Panc1 (cell line): Measurements from ENCODE around the gene NCR3LG1. TPM values are rescaled to one million over a fixed set of nuclear protein-coding genes. Genes with fewer than 3 reads are reported as not detected.

ENCODE experiments used
- ATAC-seq: fragments of 200-7000 bp; cut with Tn5 transposase; 2 replicates; pipeline ENCODE4 v1.9.1; 2020; ENCODE audit warnings: mild to moderate bottlenecking, moderate library complexity
- BruUV-seq: library from RNA; stranded (reverse); fragments of 400-500 nt; replicated peaks from 2 replicates; lab custom pipeline; 2021; lab: Mats Ljungman, UMichigan
- CTCF ChIA-PET: fragments of 300-600 bp; sonication (Branson Sonifier 250); formaldehyde crosslinking; loops from one replicate; lab custom pipeline; 2022; ENCODE audit warnings: antibody characterized with exemption; lab: Charles Lee
- POLR2A ChIA-PET: fragments of 300-600 bp; sonication (Branson Sonifier 250); formaldehyde crosslinking; loops from one replicate; lab custom pipeline; 2022; ENCODE audit warnings: antibody characterized with exemption; lab: Charles Lee
- DNase-seq: peaks from one replicate; pipeline ENCODE4 v3.0.0-alpha.2; 2010; ENCODE audit warnings: low read depth, low spot score
- H3K27ac ChIP-seq: 2 replicates; pipeline ENCODE4 v1.5.1; 2011; ENCODE audit warnings: mild to moderate bottlenecking, low read length, inconsistent platforms
- H3K27me3 ChIP-seq: fragments of 200-500 bp; sonication (Bioruptor generic); 2 replicates; pipeline ENCODE4 v1.6.0; 2014; ENCODE audit warnings: low read length, inconsistent platforms; ENCODE audit not compliant: control insufficient read depth, insufficient read depth
- H3K36me3 ChIP-seq: fragments of 200-500 bp; sonication (Bioruptor generic); 2 replicates; pipeline ENCODE4 v1.5.1; 2014; ENCODE audit warnings: inconsistent platforms, mild to moderate bottlenecking, low read length, moderate library complexity; ENCODE audit not compliant: control insufficient read depth, insufficient read depth
- H3K4me1 ChIP-seq: 2 replicates; pipeline ENCODE4 v1.5.1; 2011; ENCODE audit warnings: inconsistent platforms, mild to moderate bottlenecking, low read length, moderate library complexity; ENCODE audit not compliant: control insufficient read depth, insufficient read depth
- H3K4me3 ChIP-seq, 2 experiments: 2 replicates each; pipeline ENCODE4 v1.5.1; 2011 to 2012; ENCODE audit warnings: low read depth in 2 of 2, low read length in 2 of 2, mild to moderate bottlenecking in 2 of 2, inconsistent platforms in 1 of 2, moderate library complexity in 1 of 2
- H3K9me3 ChIP-seq: fragments of 200-500 bp; sonication (Bioruptor generic); 2 replicates; pipeline ENCODE4 v1.5.1; 2014; ENCODE audit warnings: low read depth, mild to moderate bottlenecking, inconsistent platforms, low read length, moderate library complexity; ENCODE audit not compliant: control insufficient read depth, insufficient read depth
- POLR2AphosphoS5 ChIP-seq: IDR thresholded peaks from 2 replicates; pipeline ENCODE4 v1.6.1; 2012; ENCODE audit warnings: mild to moderate bottlenecking, low read depth, low read length, moderate library complexity
- SIN3A ChIP-seq: IDR thresholded peaks from 2 replicates; pipeline ENCODE4 v1.6.1; 2012; ENCODE audit warnings: low read depth, mild to moderate bottlenecking, low read length, moderate library complexity, borderline replicate concordance; ENCODE audit not compliant: insufficient read depth
- TCF7L2 ChIP-seq: IDR thresholded peaks from 2 replicates; pipeline ENCODE4 v1.6.1; 2011; ENCODE audit warnings: mild to moderate bottlenecking, low read depth, low read length, inconsistent platforms
- in situ Hi-C: cut with HindIII; loops from 2 replicates; pipeline ENCODE4 v1.10.0; 2016; ENCODE audit warnings: low sequenced_read_pairs, low pct_unique_long_range_greater_than_20kb
- intact Hi-C: fragments of 100-400 bp; cut with micrococcal nuclease; formaldehyde crosslinking; loops from one replicate; pipeline ENCODE4 v1.10.0; 2022; ENCODE audit not compliant: unreplicated experiment
- total RNA-seq: library from RNA; stranded (reverse); gene quantifications from one replicate; pipeline ENCODE4 v1.2.1, GENCODE V29; 2021; ENCODE audit not compliant: unreplicated experiment
- TF ChIP-seq, protein P1 (sequence below): fragments of 450-650 bp; IDR thresholded peaks from 2 replicates; pipeline ENCODE4 v1.5.1; 2017; ENCODE audit warnings: mild to moderate bottlenecking
- TF ChIP-seq, protein P2 (sequence below), 2 experiments: IDR thresholded peaks; 2 replicates each; pipeline ENCODE4 v1.6.1; 2011 to 2012; ENCODE audit warnings: low read depth in 2 of 2, control low read depth in 1 of 2, low read length in 1 of 2, mild to moderate bottlenecking in 1 of 2, moderate library complexity in 1 of 2; ENCODE audit not compliant: insufficient read depth in 1 of 2

The NCR3LG1 gene
- total RNA-seq, 1 experiment from 2014 or later, result 8.6 TPM

DNA sequence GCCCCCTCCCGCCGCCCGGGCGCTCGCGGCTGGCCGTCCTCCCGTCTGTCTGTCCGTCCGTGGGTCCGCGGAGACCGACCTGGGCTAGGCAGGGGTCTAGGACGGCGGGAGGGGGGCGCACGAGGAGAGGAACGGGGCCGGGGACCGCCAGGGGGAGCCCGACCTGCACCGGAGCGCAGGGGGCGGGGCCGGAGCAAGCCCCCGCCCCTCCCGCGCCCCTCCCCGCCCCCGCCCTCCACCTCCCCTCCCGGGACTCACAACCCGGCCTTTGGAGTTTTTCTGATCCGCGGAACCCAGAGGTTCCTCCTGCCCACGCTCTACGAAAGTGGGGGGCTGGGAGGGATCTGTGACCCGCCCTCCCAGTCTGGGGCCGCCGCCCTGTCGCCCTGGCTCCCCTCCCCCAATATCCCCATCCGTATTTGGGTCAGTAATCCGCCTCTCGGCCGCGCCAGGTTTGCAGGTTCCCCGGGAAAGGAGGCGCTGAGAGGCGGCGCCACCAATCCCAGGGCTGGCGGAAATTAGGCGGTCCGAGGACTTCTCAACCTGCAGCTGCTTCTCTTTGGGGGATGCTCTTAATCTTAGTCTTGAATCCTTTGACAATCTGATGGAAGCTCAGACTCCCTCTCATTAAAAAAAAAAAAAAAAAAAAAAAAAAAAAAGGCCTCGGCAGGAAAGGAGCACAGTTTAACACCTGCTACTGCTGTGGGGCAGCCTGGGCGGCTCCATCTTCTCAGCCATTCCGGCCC is 37.8 kb downstream of the NCR3LG1 start:
- intact Hi-C loops, result no loop called here
- no peak overlapping the region for H3K27ac ChIP-seq
- H3K27me3 ChIP-seq, result no peaks in the 10 kb centered on the region
- in situ Hi-C loops, result no loop called here
- DNase-seq (no peak), ATAC-seq (peak; percentile 78)
- POLR2A ChIA-PET, result interaction anchor here (0.6 kb wide), 1 partner anchor 86 kb away, joined by 14 read pairs; no protein-coding TSS in a partner anchor
- peak overlapping the region; percentile 46 to 57 for H3K4me3 ChIP-seq
- no peaks in the 10 kb centered on the region; the same call in 1 of the 2 replicates for H3K36me3 ChIP-seq
- no TSS peak for BruUV-seq
- CTCF ChIA-PET, result interaction anchor here (0.6 kb wide), 2 partner anchors 29 to 122 kb away, joined by 5 read pairs; no protein-coding TSS in a partner anchor
- no peaks in the 10 kb centered on the region for H3K4me1 ChIP-seq
- no peak for TF ChIP-seq TCF7L2
- no peak for TF ChIP-seq SIN3A
- TF ChIP-seq, protein P1, sequence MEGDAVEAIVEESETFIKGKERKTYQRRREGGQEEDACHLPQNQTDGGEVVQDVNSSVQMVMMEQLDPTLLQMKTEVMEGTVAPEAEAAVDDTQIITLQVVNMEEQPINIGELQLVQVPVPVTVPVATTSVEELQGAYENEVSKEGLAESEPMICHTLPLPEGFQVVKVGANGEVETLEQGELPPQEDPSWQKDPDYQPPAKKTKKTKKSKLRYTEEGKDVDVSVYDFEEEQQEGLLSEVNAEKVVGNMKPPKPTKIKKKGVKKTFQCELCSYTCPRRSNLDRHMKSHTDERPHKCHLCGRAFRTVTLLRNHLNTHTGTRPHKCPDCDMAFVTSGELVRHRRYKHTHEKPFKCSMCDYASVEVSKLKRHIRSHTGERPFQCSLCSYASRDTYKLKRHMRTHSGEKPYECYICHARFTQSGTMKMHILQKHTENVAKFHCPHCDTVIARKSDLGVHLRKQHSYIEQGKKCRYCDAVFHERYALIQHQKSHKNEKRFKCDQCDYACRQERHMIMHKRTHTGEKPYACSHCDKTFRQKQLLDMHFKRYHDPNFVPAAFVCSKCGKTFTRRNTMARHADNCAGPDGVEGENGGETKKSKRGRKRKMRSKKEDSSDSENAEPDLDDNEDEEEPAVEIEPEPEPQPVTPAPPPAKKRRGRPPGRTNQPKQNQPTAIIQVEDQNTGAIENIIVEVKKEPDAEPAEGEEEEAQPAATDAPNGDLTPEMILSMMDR, result peak; percentile 93
- no peaks in the 10 kb centered on the region for H3K9me3 ChIP-seq

DNA sequence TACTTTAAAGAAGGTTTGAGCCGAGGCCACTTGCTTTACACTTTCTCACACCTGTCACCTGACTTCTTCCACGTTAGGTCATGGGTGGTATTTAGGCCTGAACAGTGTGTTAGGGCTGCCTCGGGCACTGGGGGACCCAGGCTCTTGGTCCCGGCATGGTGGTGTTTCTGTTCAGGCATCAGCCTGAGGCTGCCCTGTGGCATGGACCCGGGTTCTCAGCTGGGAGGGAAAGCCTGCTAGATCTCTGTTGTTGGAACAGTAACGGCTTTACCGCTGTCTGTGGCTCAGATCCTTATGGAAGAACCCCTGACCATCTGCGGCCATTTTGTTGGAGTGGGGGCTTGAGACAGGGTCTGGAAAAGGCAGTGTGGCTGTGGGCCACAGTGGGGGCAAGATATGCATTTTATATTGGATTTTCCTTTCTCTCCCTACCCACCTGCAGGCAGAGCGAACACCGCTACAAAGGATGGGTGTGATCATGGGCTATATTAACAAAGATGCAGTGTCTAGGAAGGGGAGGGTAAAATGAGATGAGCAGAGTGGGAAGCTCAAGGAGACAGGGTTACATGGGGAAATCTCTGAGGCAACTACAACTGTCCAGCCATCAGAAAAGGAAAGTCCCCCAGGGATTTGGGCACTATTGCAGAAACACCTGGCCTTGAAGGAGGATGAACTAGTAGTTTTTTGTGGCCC is 38.5 kb downstream of the NCR3LG1 start:
- intact Hi-C loops, result no loop called here
- in situ Hi-C loops, result no loop called here
- no peak overlapping the region for H3K27ac ChIP-seq
- ATAC-seq (no peak), DNase-seq (no peak)
- H3K27me3 ChIP-seq, result no peaks in the 10 kb centered on the region
- ChIA-PET POLR2A (no interaction called here), CTCF (no interaction called here)
- TF ChIP-seq, protein P1, result no peak
- TF ChIP-seq TCF7L2, result no peak
- TF ChIP-seq POLR2AphosphoS5, result no peak
- TF ChIP-seq, protein P2, sequence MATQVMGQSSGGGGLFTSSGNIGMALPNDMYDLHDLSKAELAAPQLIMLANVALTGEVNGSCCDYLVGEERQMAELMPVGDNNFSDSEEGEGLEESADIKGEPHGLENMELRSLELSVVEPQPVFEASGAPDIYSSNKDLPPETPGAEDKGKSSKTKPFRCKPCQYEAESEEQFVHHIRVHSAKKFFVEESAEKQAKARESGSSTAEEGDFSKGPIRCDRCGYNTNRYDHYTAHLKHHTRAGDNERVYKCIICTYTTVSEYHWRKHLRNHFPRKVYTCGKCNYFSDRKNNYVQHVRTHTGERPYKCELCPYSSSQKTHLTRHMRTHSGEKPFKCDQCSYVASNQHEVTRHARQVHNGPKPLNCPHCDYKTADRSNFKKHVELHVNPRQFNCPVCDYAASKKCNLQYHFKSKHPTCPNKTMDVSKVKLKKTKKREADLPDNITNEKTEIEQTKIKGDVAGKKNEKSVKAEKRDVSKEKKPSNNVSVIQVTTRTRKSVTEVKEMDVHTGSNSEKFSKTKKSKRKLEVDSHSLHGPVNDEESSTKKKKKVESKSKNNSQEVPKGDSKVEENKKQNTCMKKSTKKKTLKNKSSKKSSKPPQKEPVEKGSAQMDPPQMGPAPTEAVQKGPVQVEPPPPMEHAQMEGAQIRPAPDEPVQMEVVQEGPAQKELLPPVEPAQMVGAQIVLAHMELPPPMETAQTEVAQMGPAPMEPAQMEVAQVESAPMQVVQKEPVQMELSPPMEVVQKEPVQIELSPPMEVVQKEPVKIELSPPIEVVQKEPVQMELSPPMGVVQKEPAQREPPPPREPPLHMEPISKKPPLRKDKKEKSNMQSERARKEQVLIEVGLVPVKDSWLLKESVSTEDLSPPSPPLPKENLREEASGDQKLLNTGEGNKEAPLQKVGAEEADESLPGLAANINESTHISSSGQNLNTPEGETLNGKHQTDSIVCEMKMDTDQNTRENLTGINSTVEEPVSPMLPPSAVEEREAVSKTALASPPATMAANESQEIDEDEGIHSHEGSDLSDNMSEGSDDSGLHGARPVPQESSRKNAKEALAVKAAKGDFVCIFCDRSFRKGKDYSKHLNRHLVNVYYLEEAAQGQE (IDR thresholded peaks at IDR 0.05; ENCODE audit: insufficient read depth in 1 of 2, low read depth in 2 of 2, low read length in 1 of 2), result no peak
- TF ChIP-seq SIN3A, result no peak
- no TSS peak for BruUV-seq
- no peaks in the 10 kb centered on the region; the same call in 1 of the 2 replicates for H3K36me3 ChIP-seq
- H3K4me3 ChIP-seq, result peak overlapping the region; percentile 46 to 57; a peak in 3 of 4 replicates
- no peaks in the 10 kb centered on the region for H3K9me3 ChIP-seq
- H3K4me1 ChIP-seq, result no peaks in the 10 kb centered on the region
